Fibroblast of pulmonary artery (primary cell): ENCODE results near the gene KPNA3.
A peak's percentile ranks its signal among the peaks of the same experiment; 100 is the strongest.
"Not testable (repeated sequence)": the region's sequence is repeated elsewhere in the genome, so short reads cannot be mapped to it uniquely, and the experiment has no call there.

ENCODE experiments used
- DNase-seq: peaks from one replicate; pipeline ENCODE4 v3.0.0-alpha.2; 2010; ENCODE audit warnings: low read depth
- H3K4me3 ChIP-seq: replicated peaks from 2 replicates; pipeline ENCODE4 v1.5.1; 2011; ENCODE audit warnings: low read depth, mild to moderate bottlenecking, control low read depth, low read length, moderate library complexity
- TF ChIP-seq, protein P1 (sequence below): IDR thresholded peaks from 2 replicates; pipeline ENCODE4 v1.5.1; 2011; ENCODE audit warnings: mild to moderate bottlenecking, control low read depth, low read length, inconsistent platforms; ENCODE audit errors: missing control alignments

KPNA3 gene

GRCh38 chr13:49776871-49777270, 15.6 kb downstream of the KPNA3 start:
- TF ChIP-seq, protein P1, sequence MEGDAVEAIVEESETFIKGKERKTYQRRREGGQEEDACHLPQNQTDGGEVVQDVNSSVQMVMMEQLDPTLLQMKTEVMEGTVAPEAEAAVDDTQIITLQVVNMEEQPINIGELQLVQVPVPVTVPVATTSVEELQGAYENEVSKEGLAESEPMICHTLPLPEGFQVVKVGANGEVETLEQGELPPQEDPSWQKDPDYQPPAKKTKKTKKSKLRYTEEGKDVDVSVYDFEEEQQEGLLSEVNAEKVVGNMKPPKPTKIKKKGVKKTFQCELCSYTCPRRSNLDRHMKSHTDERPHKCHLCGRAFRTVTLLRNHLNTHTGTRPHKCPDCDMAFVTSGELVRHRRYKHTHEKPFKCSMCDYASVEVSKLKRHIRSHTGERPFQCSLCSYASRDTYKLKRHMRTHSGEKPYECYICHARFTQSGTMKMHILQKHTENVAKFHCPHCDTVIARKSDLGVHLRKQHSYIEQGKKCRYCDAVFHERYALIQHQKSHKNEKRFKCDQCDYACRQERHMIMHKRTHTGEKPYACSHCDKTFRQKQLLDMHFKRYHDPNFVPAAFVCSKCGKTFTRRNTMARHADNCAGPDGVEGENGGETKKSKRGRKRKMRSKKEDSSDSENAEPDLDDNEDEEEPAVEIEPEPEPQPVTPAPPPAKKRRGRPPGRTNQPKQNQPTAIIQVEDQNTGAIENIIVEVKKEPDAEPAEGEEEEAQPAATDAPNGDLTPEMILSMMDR = no peak
- DNase-seq = peak; percentile 21
- H3K4me3 ChIP-seq = no peak overlapping the region

DNA sequence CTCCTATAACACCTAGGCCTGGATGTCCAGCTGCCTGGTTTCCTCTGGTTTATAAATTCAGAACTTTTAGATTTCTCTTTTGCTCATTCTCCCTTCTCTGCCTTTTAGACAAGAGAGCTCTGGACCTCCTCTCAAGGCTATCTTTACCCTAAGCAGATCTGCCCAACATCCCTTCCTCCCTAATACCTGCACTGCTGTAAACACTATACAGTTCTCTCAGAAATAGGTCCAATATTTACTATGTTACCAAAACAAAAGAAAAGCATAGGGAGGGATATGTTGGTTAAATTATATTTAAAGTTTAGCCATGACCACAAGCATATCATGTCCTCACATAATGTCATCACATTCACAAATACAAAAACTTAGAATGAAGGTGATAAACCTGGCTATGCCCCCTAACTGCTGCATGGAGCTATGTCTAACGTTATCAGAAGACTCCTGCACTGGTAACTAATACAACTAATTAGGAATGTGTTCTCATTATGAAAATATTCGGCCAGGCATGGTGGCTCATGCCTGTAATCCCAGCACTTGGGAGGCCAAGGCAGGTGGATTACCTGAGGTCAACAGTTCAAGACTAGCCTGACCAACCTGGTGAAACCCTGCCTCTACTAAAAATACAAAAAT, 18.0 kb downstream of the KPNA3 start:
- no peak for DNase-seq

GRCh38 chr13:49772828-49773227, 19.7 kb downstream of the KPNA3 start:
- DNase-seq = no peak
- no peak overlapping the region for H3K4me3 ChIP-seq
- TF ChIP-seq, protein P1 = no peak

More for the DNA sequence above, 18.0 kb downstream of the KPNA3 start:
- H3K4me3 ChIP-seq = no peak overlapping the region
- TF ChIP-seq, protein P1 = no peak

DNA sequence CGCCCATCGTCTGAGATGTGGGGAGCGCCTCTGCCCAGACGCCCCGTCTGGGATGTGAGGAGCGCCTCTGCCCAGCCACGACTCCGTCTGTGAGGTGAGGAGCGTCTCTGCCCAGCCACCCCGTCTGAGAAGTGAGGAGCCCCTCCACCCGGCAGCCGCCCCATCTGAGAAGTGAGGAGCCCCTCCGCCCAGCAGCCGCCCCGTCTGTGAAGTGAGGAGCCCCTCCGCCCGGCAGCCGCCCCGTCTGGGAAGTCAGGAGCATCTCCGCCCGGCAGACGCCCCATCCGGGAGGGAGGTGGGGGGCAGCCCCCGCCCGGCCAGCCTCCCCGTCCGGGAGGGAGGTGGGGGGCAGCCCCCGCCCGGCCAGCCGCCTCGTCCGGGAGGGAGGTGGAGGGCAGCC, 30.7 kb downstream of the KPNA3 start:
- H3K4me3 ChIP-seq, DNase-seq: not testable (repeated sequence)

DNA sequence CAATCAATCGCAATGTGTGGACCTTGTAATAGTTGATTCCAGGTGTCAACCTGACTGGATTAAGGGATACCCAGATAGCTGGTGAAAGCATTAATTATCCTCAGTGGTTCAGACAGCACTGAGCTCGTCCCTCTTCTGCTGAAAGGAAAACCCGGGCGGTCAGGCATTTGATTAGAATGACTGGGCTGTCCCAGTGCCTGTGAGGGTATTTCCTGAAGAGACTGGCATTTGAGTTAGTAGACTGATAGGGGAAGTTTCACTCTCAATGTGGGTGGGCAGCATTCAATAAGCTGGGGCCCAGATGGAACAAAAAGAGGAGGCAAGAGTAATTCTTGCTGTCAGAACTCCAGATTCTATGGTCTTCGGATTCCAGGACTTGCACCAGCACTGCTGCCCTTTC, 31.9 kb downstream of the KPNA3 start:
- DNase-seq = no peak
- H3K4me3 ChIP-seq = no peak overlapping the region
- TF ChIP-seq, protein P1 = no peak

DNA sequence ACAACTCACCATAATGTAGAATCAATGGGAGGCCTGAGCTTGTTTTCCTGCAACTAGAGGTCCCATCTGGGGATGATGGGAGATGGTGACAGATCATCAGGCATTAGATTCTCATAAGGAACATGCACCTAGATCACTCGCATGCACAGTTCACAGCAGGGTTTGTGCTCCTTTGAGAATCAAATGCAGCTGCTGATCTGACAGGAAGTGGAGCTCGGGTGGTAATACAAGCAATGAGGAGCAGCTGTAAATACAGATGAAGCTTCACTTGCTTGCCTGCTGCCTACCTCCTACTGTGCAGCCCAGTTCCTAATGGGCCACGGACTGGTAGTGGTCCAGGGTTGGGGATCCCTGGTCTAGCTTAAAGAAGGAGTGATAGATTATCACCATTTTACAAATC, 33.0 kb downstream of the KPNA3 start:
- no peak overlapping the region for H3K4me3 ChIP-seq
- no peak for DNase-seq
- TF ChIP-seq, protein P1 = no peak

DNA sequence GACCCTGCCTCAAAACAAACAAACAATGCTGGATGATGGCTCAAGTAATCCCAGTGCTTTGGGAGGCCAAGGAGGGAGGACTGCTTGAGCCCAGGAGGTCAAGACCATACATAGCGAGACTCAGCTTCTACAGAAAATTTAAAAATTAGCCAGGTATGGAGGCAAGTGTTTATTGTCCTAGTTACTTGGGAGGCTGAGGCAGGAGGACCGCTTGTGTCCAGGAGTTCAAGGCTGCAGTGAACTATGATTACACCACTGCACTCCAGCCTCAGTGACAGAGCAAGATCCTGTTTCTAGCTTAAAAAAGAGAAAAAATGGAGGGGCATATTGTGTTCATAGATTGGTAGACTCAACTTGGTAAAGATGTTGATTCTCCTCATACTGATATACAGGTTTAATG, 36.2 kb downstream of the KPNA3 start:
- TF ChIP-seq, protein P1 = no peak

More for the DNA sequence above, 36.2 kb downstream of the KPNA3 start:
- DNase-seq = no peak
- H3K4me3 ChIP-seq = no peak overlapping the region
